KOPT-K1 (cell line): ENCODE results near the gene LYG1.
"Not testable (repeated sequence)": the region's sequence is repeated elsewhere in the genome, so short reads cannot be mapped to it uniquely, and the experiment has no call there.

Experiments
- H3K27ac ChIP-seq: fragments of 200-600 bp; sonication (generic); 2 replicates; pipeline ENCODE4 v1.5.1; 2016; ENCODE audit warnings: antibody characterized with exemption, mild to moderate bottlenecking, low read depth, low read length; ENCODE audit not compliant: poor library complexity, severe bottlenecking
- H3K36me3 ChIP-seq: fragments of 200-600 bp; sonication (generic); 2 replicates; pipeline ENCODE4 v1.5.1; 2017; ENCODE audit warnings: antibody characterized with exemption, mild to moderate bottlenecking, low read length, moderate library complexity; ENCODE audit not compliant: insufficient read depth
- H3K9me3 ChIP-seq: fragments of 200-600 bp; sonication (generic); 2 replicates; pipeline ENCODE4 v1.5.1; 2017; ENCODE audit warnings: antibody characterized with exemption, low read length, mild to moderate bottlenecking; ENCODE audit not compliant: insufficient read depth, poor library complexity, severe bottlenecking

LYG1 gene

DNA sequence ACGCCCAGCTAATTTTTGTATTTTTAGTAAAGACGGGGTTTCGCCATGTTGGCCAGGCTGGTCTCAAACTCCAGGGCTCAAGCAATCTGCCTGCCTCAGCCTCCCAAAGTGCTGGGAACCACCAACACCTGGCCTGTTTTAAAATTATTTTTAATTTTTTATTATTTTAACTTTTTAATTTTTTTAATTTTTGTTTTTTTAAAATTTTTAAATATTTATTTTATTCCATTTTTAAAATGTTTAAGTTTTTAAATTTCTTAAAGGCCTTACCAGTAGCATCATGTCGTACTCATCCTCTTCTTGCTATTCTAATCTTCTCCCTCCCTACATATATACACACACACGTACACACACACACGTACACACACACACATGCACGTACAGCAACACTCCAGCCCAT lies 1.4 kb downstream of the LYG1 start:
- Histone ChIP-seq H3K27ac (no peak overlapping the region), H3K9me3 (no peaks in the 10 kb centered on the region), H3K36me3 (peaks cover 25% of the 10 kb centered on the region)

- Histone ChIP-seq H3K9me3 (no peaks in the 10 kb centered on the region), H3K27ac (no peak overlapping the region), H3K36me3 (peaks cover 9% of the 10 kb centered on the region)
These were observed 3.0 kb downstream of the LYG1 start for GRCh38 chr2:99297994-99298393.

DNA sequence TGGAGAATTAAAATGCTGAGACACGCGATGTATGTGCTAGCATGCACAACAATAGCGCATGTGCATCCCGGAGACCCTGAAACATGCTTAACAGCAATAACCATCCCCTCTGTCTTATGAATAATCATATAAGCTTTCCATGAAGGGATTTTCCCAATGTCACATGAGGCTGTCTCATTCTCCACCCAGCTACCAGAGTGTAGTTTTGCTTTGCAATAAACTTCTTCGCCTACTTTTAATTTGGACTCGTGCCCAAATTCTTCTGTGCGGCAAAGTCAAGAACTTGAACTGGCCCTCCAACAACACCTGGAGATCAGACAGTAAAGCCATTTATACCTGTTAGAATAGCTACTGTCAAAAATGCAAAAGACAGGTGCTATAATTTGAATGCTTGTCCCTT lies 15.5 kb downstream of the LYG1 start:
- Histone ChIP-seq H3K36me3 (peaks cover 21% of the 10 kb centered on the region; the same call in 1 of the 2 replicates), H3K27ac (no peak overlapping the region), H3K9me3 (no peaks in the 10 kb centered on the region)

GRCh38 chr2:99279969-99280695 lies 20.9 kb downstream of the LYG1 start:
- Histone ChIP-seq H3K36me3 (peaks cover 21% of the 10 kb centered on the region; the same call in 1 of the 2 replicates), H3K27ac (no peak overlapping the region), H3K9me3 (peaks cover 4% of the 10 kb centered on the region)

DNA sequence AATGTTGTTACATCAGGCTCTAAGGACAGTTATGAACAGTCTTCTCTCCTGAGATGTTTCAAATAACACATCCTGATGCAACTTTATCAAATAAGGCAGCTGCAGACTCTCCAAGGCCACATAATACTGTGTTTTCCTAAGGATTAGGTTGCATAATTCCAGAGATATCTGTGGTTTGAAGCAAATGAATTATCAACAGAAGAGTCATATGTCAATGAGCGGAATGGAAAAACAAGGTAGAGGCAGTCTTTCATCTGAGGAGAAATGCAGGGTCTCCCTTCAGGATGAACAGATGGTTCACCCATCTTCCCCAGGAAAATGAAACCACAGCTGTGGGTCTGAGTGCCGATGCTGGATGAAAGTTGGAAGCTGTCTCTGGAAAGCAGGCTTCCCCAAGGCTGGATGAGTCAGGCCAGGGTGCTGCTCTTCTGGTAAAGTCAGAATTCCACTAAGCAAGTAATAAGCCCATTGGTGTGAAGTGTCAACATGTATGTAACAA lies 22.2 kb downstream of the LYG1 start:
- peaks cover 9% of the 10 kb centered on the region; the same call in 1 of the 2 replicates for H3K36me3 ChIP-seq
- no peak overlapping the region for H3K27ac ChIP-seq
- peaks cover 4% of the 10 kb centered on the region for H3K9me3 ChIP-seq

GRCh38 chr2:99278195-99278765 lies 22.7 kb downstream of the LYG1 start:
- not testable (repeated sequence) for H3K27ac ChIP-seq, H3K36me3 ChIP-seq, H3K9me3 ChIP-seq

- H3K9me3 ChIP-seq, result peaks cover 19% of the 10 kb centered on the region
- H3K36me3 ChIP-seq, result no peaks in the 10 kb centered on the region
- H3K27ac ChIP-seq, result no peak overlapping the region
These were observed 25.1 kb downstream of the LYG1 start for GRCh38 chr2:99275882-99276281.

- no peak overlapping the region for H3K27ac ChIP-seq
- H3K9me3 ChIP-seq, result no peaks in the 10 kb centered on the region
- H3K36me3 ChIP-seq, result no peaks in the 10 kb centered on the region
These were observed 39.8 kb downstream of the LYG1 start for GRCh38 chr2:99261242-99261641.

- H3K9me3 ChIP-seq, result no peaks in the 10 kb centered on the region
- no peak overlapping the region for H3K27ac ChIP-seq
- no peaks in the 10 kb centered on the region for H3K36me3 ChIP-seq
These were observed 40.8 kb downstream of the LYG1 start for GRCh38 chr2:99260184-99260583.

GRCh38 chr2:99259465-99259864 lies 41.5 kb downstream of the LYG1 start:
- no peak overlapping the region for H3K27ac ChIP-seq
- H3K9me3 ChIP-seq, result no peaks in the 10 kb centered on the region
- no peaks in the 10 kb centered on the region for H3K36me3 ChIP-seq

DNA sequence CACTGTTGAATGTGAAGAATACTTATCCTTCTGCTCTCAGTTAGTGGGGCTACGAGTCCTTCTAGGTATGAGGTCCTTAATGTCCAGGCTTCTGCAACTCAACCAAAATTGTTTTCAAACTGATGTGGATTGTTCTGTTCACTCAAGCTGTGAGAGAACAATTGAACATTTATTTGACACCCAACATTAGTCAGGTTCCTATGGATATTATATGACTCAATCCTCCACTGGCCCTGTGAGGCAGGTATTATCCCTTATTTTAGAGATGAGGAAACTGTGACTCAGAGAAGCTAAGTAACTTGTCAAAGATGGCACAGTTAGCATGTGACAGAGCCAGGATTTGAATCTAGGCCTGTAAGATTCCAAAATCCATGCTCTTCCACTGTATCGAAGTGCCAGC lies 44.3 kb downstream of the LYG1 start:
- Histone ChIP-seq H3K27ac (no peak overlapping the region), H3K36me3 (no peaks in the 10 kb centered on the region), H3K9me3 (no peaks in the 10 kb centered on the region)

DNA sequence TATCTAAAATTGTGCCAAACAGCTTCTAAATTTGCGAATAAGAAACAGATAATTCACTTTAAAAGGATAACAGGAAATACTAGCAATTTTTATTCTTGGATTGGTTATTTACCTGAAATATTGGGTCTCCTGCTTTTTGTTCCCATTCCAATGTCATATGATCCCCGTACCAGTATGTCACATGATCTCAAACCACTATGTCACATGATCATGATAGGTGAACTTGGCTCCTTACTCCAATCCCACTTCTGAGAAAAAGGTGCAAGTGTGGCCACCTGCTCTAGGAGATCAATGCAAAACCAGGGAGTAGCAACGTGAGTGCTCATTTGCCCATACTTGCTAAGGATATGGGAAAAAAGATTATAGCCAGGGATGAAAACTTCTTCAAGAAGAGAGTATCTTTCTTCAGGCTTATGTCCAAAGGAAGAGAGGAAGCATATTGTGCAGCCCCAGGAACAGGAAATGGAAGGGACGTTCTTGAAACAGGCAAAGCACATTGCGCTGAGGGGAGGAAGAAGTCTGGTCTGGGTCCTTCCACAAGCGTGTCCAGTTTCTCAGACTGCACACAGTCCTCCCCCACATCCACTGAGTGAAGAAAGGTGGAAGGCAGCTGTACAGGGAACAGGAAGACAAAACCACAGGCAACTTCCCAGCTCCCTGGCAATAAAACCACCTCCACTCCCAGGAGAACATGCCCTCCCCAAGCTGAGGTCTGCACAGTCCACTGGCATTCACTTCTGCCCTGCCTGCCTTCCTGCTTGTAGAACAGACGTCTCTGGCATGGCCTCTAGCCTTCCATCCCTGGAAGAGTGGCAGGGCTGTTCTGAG lies 45.3 kb downstream of the LYG1 start, which contains the start of gene LYG2:
LYG2 (minus strand) TSS at position 176 of the 828 bp plus-strand sequence. CDS start 1,406 bp downstream, outside the sequence.
- no peaks in the 10 kb centered on the region for H3K36me3 ChIP-seq
- no peak within 1 kb of the TSS for H3K27ac ChIP-seq
- H3K9me3 ChIP-seq, result no peaks in the 10 kb centered on the region

GRCh38 chr2:99249951-99250350 lies 51.0 kb downstream of the LYG1 start:
- Histone ChIP-seq H3K27ac (no peak overlapping the region), H3K9me3 (no peaks in the 10 kb centered on the region), H3K36me3 (no peaks in the 10 kb centered on the region)

DNA sequence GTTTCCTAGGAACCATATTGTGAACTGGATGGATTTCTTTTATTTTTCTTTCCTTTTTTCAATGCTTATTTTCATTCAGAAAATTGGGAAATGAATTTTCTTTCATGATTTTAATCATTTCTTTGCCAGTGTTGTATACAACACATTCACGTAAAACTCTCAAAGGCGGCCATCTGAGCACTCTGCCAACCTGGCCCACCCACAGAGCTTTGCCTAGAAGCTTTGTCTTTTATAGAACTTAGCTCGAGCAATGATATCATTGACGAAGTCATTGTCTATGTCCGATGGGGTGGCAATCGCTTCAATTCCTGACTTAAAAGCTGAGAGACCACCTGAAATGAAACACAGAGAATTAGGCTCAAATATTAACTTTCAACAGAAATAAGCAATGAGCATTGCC lies 58.8 kb downstream of the LYG1 start:
- no peaks in the 10 kb centered on the region for H3K9me3 ChIP-seq
- no peaks in the 10 kb centered on the region for H3K36me3 ChIP-seq
- H3K27ac ChIP-seq, result no peak overlapping the region

DNA sequence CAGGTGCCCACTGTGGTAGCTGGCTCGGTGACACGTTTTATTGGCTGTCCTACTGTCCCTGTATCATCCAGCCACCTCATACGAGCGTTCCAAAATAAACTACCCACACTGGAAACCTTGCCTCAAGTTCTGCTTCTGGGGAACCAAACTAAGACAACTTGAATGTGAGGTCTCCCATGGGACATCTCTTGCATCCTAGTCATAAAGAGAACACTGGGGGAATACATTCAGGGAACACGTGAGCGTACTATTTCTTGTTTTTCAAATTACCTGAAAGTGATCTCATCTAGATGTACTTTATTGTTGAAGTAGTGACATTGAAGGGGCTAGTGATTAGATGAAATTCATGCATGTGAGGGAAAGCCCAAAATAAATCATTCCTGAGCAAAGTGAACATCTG lies 60.6 kb downstream of the LYG1 start:
- Histone ChIP-seq H3K36me3 (no peaks in the 10 kb centered on the region), H3K9me3 (no peaks in the 10 kb centered on the region), H3K27ac (no peak overlapping the region)
